Endothelial cell of umbilical vein (primary cell): ENCODE data around the gene FOXA1. TPM values are rescaled to one million over a fixed set of nuclear protein-coding genes. Genes with fewer than 3 reads are reported as not detected.

ENCODE experiments used
- BruUV-seq: library from RNA; stranded (reverse); fragments of 400-500 nt; replicated peaks from 2 replicates; lab custom pipeline; 2021; lab: Mats Ljungman, UMichigan
- CTCF ChIA-PET: fragments of 300-600, 350-600 bp; sonication (Branson Sonifier 250); formaldehyde crosslinking; loops from one replicate; lab custom pipeline; 2021; ENCODE audit warnings: antibody characterized with exemption, inconsistent platforms; lab: Charles Lee
- POLR2A ChIA-PET: fragments of 300-600, 350-600 bp; sonication (Branson Sonifier 250); formaldehyde crosslinking; loops from one replicate; lab custom pipeline; 2021; ENCODE audit warnings: antibody characterized with exemption, inconsistent platforms; lab: Charles Lee
- DNase-seq: peaks from one replicate; pipeline ENCODE4 v3.0.0-alpha.2; 2011; ENCODE audit warnings: low read depth, low spot score
- FAIRE-seq: peaks from 2 replicates; lab custom pipeline; 2011; peaks lifted over from hg19 to GRCh38; lab: Jason Lieb, UNC
- H2AFZ ChIP-seq: 2 replicates; pipeline ENCODE4 v1.6.0; 2012; ENCODE audit warnings: low read depth, low read length, control low read depth, inconsistent platforms
- H3K27ac ChIP-seq: 2 replicates; pipeline ENCODE4 v1.5.1; 2011; ENCODE audit warnings: low read depth, mild to moderate bottlenecking, control low read depth, low read length, moderate library complexity; ENCODE audit not compliant: insufficient read depth
- H3K27me3 ChIP-seq, 2 experiments: 2 replicates each; pipeline versions ENCODE4 v1.6.0 to v1.6.1; 2011; ENCODE audit warnings: low read length in 2 of 2, mixed read lengths in 1 of 2; ENCODE audit not compliant: control insufficient read depth in 2 of 2, insufficient read depth in 2 of 2
- H3K36me3 ChIP-seq, 2 experiments: 2 replicates in 1 of 2; 3 replicates in 1 of 2; pipeline ENCODE4 v1.5.1; 2011; ENCODE audit warnings: low read length in 2 of 2, mild to moderate bottlenecking in 1 of 2, moderate library complexity in 1 of 2; ENCODE audit not compliant: control insufficient read depth in 2 of 2, insufficient read depth in 2 of 2; ENCODE audit errors: extremely low read depth in 1 of 2
- H3K4me1 ChIP-seq: 3 replicates; pipeline ENCODE4 v1.5.1; 2011; ENCODE audit warnings: mild to moderate bottlenecking, low read length; ENCODE audit not compliant: control insufficient read depth, insufficient read depth; ENCODE audit errors: extremely low read depth
- H3K4me2 ChIP-seq: 2 replicates; pipeline ENCODE4 v1.6.1; 2011; ENCODE audit warnings: low read length, control low read depth, mixed read lengths; ENCODE audit not compliant: insufficient read depth
- H3K4me3 ChIP-seq, 3 experiments: fragments of 200-600 bp in 1 of 3; sonication (generic), shearing (Covaris generic) in 1 of 3; replicated peaks in 1 of 3; 2 replicates each; pipeline ENCODE4 v1.5.1; 2011 to 2016; ENCODE audit warnings: control low read depth in 3 of 3, low read length in 3 of 3, mild to moderate bottlenecking in 2 of 3, inconsistent platforms in 1 of 3, low read depth in 1 of 3, moderate library complexity in 1 of 3; ENCODE audit not compliant: insufficient read depth in 1 of 3
- H3K79me2 ChIP-seq: 2 replicates; pipeline ENCODE4 v1.6.0; 2012; ENCODE audit warnings: low read length, inconsistent platforms; ENCODE audit not compliant: control insufficient read depth, insufficient read depth
- H3K9ac ChIP-seq: replicated peaks from 2 replicates; pipeline ENCODE3; 2011; ENCODE audit warnings: low read length, control low read depth; ENCODE audit not compliant: insufficient read depth; ENCODE audit errors: extremely low read depth
- H3K9me1 ChIP-seq: replicated peaks from 3 replicates; pipeline ENCODE4 v1.6.0; 2011; ENCODE audit warnings: mild to moderate bottlenecking, low read length; ENCODE audit not compliant: control insufficient read depth, insufficient read depth; ENCODE audit errors: extremely low read depth
- H3K9me3 ChIP-seq: replicated peaks from 2 replicates; pipeline ENCODE4 v1.5.1; 2012; ENCODE audit warnings: low read length, inconsistent platforms; ENCODE audit not compliant: control insufficient read depth, insufficient read depth
- H4K20me1 ChIP-seq: replicated peaks from 2 replicates; pipeline ENCODE3; 2011; ENCODE audit warnings: mild to moderate bottlenecking, low read length; ENCODE audit not compliant: control insufficient read depth, insufficient read depth; ENCODE audit errors: extremely low read depth
- CTCF ChIP-seq, 2 donors: IDR thresholded peaks; 1 replicate in 1 of 2; 2 replicates in 1 of 2; pipeline ENCODE4 v1.5.1; 2011; ENCODE audit warnings: low read length in 2 of 2, mild to moderate bottlenecking in 2 of 2, moderate library complexity in 2 of 2, control low read depth in 1 of 2, inconsistent platforms in 1 of 2, low read depth in 1 of 2; ENCODE audit not compliant: insufficient read depth in 1 of 2; ENCODE audit errors: extremely low read depth in 1 of 2
- EZH2 ChIP-seq: IDR thresholded peaks from 2 replicates; pipeline ENCODE4 v1.6.1; 2012; ENCODE audit warnings: borderline replicate concordance, low read depth, mild to moderate bottlenecking, moderate library complexity, low read length, inconsistent platforms; ENCODE audit not compliant: severe bottlenecking
- FOS ChIP-seq: IDR thresholded peaks from 2 replicates; pipeline ENCODE4 v1.6.1; 2011; ENCODE audit warnings: mild to moderate bottlenecking, low read length, moderate library complexity, borderline replicate concordance; ENCODE audit not compliant: insufficient read depth
- GATA2 ChIP-seq: IDR thresholded peaks from 2 replicates; pipeline ENCODE4 v1.7.0; 2011; ENCODE audit warnings: low read depth, mild to moderate bottlenecking, moderate library complexity, mixed read lengths, low read length; ENCODE audit not compliant: insufficient read length, insufficient read depth
- JUN ChIP-seq: IDR thresholded peaks from 2 replicates; pipeline ENCODE4 v1.6.1; 2011; ENCODE audit warnings: borderline replicate concordance, low read depth; ENCODE audit not compliant: insufficient read length, insufficient read depth
- MYC ChIP-seq: IDR thresholded peaks from one replicate; pipeline ENCODE4 v1.6.1; 2011; ENCODE audit warnings: mild to moderate bottlenecking, low read depth, low read length
- POLR2A ChIP-seq: IDR thresholded peaks from 2 replicates; pipeline ENCODE4 v1.6.1; 2012; ENCODE audit warnings: low read depth, mild to moderate bottlenecking, control low read depth, low read length
- POLR2AphosphoS5 ChIP-seq: IDR thresholded peaks from 2 replicates; pipeline ENCODE4 v1.6.1; 2012; ENCODE audit warnings: low read depth, mild to moderate bottlenecking, control low read depth, low read length, moderate library complexity; ENCODE audit not compliant: insufficient read depth
- dilution Hi-C: fragments of 300-500 bp; cut with MboI; formaldehyde crosslinking; loops from one replicate; pipeline ENCODE4 v1.15.0; 2019; ENCODE audit warnings: low sequenced_read_pairs; ENCODE audit not compliant: extremely low pct_ligation_motif_present
- intact Hi-C: fragments of 100-400 bp; cut with micrococcal nuclease; formaldehyde crosslinking; loops from one replicate; pipeline ENCODE4 v1.10.0; 2022
- polyA plus RNA-seq, 4 experiments: library from polyadenylated mRNA; depleted of rRNA in 3 of 4; stranded (reverse) in 3 of 4; unstranded in 1 of 4; fragments of >200 nt; gene quantifications; 2 replicates each; pipeline versions ENCODE4 v1.2.1 to v1.2.3, GENCODE V29; 2011 to 2012; ENCODE audit warnings: missing spikeins in 1 of 4
- total RNA-seq: library from RNA; stranded (reverse); gene quantifications from 2 replicates; pipeline ENCODE4 v1.2.3, GENCODE V29; 2021
- TF ChIP-seq, protein P1 (sequence below): IDR thresholded peaks from 2 replicates; pipeline ENCODE4 v1.6.1; 2011; ENCODE audit not compliant: insufficient read depth, insufficient read length

Gene FOXA1
- total and polyA plus RNA-seq, 2 donors (not counting 3 experiments of a cell fraction or from before 2014, with no cell fraction given), result 0.06 TPM; not detected in 1

GRCh38 chr14:37553935-37554550, 41.0 kb downstream of the FOXA1 start:
- Histone ChIP-seq H3K9me1 (no peaks in the 10 kb centered on the region), H3K4me1 (no peaks in the 10 kb centered on the region), H4K20me1 (no peaks in the 10 kb centered on the region), H3K27me3 (no peaks in the 10 kb centered on the region), H3K27ac (no peak overlapping the region), H3K9ac (no peak overlapping the region), H3K4me2 (no peak overlapping the region), H3K36me3 (no peaks in the 10 kb centered on the region), H3K4me3 (no peak overlapping the region), H3K9me3 (no peaks in the 10 kb centered on the region), H2AFZ (no peak overlapping the region), H3K79me2 (no peaks in the 10 kb centered on the region)
- dilution Hi-C loops, result no loop called here
- DNase-seq (no peak), FAIRE-seq (no peak)
- intact Hi-C loops, result no loop called here
- POLR2A ChIA-PET, result no interaction called here
- TF ChIP-seq FOS (no peak), POLR2A (no peak), GATA2 (no peak), POLR2AphosphoS5 (no peak), CTCF (IDR thresholded peaks at IDR 0.05; ENCODE audit: extremely low read depth in 1 of 2, insufficient read depth in 1 of 2, low read depth in 1 of 2, low read length in 2 of 2) (no peak), MYC (no peak), EZH2 (no peak), JUN (no peak)
- TF ChIP-seq, protein P1, sequence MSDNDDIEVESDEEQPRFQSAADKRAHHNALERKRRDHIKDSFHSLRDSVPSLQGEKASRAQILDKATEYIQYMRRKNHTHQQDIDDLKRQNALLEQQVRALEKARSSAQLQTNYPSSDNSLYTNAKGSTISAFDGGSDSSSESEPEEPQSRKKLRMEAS, result no peak
- CTCF ChIA-PET, result no interaction called here
- BruUV-seq, result no TSS peak
